ENCODE results near the gene JOSD1.

DNA sequence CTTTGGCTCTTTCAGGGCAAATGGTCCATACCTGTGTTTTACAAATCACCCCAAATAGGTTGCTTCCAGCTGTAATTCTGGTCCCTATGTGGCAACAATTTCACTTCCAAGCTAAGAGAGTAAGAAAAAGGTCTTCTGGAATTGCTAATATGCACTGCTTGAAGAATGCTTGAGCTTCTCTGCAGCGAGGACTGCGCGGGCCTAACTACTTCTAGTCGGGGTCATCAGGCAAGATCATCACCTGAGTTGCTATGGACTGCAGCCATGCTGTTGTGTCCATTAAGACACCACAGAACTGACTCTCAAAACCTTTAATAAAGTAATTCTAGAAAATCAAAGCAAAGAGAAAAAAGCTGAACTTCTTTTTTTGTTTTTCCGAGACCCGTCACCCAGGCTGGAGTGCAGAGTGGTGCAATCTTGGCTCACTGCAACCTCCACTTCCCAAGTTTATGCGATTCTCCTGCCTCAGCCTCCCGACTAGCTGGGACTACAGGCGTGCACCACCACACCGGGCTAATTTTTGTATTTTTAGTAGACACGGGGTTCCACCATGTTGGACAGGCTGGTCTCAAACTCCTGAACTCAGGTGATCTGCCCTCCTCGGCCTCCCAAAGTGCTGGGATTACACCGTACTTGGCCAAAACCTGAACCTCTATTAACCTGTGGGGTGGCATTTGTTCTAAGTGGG is 2.2 kb downstream of the JOSD1 start:
- TF ChIP-seq, protein P1, sequence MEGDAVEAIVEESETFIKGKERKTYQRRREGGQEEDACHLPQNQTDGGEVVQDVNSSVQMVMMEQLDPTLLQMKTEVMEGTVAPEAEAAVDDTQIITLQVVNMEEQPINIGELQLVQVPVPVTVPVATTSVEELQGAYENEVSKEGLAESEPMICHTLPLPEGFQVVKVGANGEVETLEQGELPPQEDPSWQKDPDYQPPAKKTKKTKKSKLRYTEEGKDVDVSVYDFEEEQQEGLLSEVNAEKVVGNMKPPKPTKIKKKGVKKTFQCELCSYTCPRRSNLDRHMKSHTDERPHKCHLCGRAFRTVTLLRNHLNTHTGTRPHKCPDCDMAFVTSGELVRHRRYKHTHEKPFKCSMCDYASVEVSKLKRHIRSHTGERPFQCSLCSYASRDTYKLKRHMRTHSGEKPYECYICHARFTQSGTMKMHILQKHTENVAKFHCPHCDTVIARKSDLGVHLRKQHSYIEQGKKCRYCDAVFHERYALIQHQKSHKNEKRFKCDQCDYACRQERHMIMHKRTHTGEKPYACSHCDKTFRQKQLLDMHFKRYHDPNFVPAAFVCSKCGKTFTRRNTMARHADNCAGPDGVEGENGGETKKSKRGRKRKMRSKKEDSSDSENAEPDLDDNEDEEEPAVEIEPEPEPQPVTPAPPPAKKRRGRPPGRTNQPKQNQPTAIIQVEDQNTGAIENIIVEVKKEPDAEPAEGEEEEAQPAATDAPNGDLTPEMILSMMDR (IDR thresholded peaks at IDR 0.05): no peak
- no peak for TF ChIP-seq POLR2AphosphoS5 (IDR thresholded peaks at IDR 0.05; ENCODE audit: insufficient read depth in 1 of 2, low read depth in 1 of 2)

Measured in vagina (tissue), 2 donors.